A549 (cell line): ENCODE data around the gene UCHL5.

Experiments
- BHLHE40 ChIP-seq: IDR thresholded peaks from 2 replicates; pipeline ENCODE4 v1.6.1; 2012; ENCODE audit warnings: low read depth, low read length, inconsistent platforms
- CBX8 ChIP-seq: fragments of 200-600 bp; sonication (generic); IDR thresholded peaks from 2 replicates; pipeline ENCODE4 v1.6.1; 2016
- CHD2 ChIP-seq: fragments of 150-350 bp; IDR thresholded peaks from 2 replicates; pipeline ENCODE4 v1.6.1; 2014; ENCODE audit warnings: low read length; ENCODE audit not compliant: partially characterized antibody
- FOSL2 ChIP-seq, 2 experiments: fragments of 450-650 bp in 1 of 2; fragments of >200 bp in 1 of 2; sonication (Bioruptor Twin) in 1 of 2; formaldehyde crosslinking; IDR thresholded peaks; 2 replicates each; pipeline versions ENCODE4 v1.5.0 to v1.6.1; 2016 to 2020; ENCODE audit warnings: mild to moderate bottlenecking in 1 of 2, moderate library complexity in 1 of 2
- KDM5A ChIP-seq: fragments of 200-600 bp; sonication (generic); IDR thresholded peaks from 2 replicates; pipeline ENCODE4 v1.6.1; 2016; ENCODE audit warnings: antibody characterized with exemption, mild to moderate bottlenecking
- NPAS2 ChIP-seq: fragments of 250-450 bp; sonication (Bioruptor Pico); IDR thresholded peaks from 2 replicates; pipeline ENCODE4 v1.8.0; 2022; ENCODE audit warnings: mild to moderate bottlenecking, moderate library complexity, borderline replicate concordance
- POLR2A ChIP-seq: IDR thresholded peaks from 2 replicates; pipeline ENCODE4 v1.6.1; 2012; ENCODE audit warnings: mild to moderate bottlenecking, low read length
- RAD21 ChIP-seq, 2 experiments: fragments of >200 bp in 1 of 2; sonication (Bioruptor Twin) in 1 of 2; formaldehyde crosslinking in 1 of 2; IDR thresholded peaks in 1 of 2; conservative IDR thresholded peaks in 1 of 2; 2 replicates in 1 of 2; 3 replicates in 1 of 2; pipeline ENCODE4 v1.6.1; 2012 to 2018; ENCODE audit warnings: inconsistent platforms in 1 of 2
- RCOR1 ChIP-seq: fragments of 150-350 bp; IDR thresholded peaks from 2 replicates; pipeline ENCODE4 v1.6.1; 2014; ENCODE audit warnings: antibody characterized with exemption, low read length, low read depth
- RFX5 ChIP-seq: fragments of 450-650 bp; IDR thresholded peaks from 2 replicates; pipeline ENCODE4 v1.7.1; 2014; ENCODE audit warnings: antibody characterized with exemption, mild to moderate bottlenecking, moderate library complexity
- TF ChIP-seq, protein P1 (sequence below): fragments of >200 bp; sonication (Bioruptor Twin); formaldehyde crosslinking; IDR thresholded peaks from 3 replicates; pipeline ENCODE4 v1.5.1; 2016
- TF ChIP-seq, protein P2 (sequence below): fragments of 250-450 bp; sonication (Bioruptor Pico); IDR thresholded peaks from 2 replicates; pipeline ENCODE4 v1.5.0; 2021; ENCODE audit warnings: mild to moderate bottlenecking, moderate library complexity, borderline replicate concordance
- TF ChIP-seq, protein P3 (sequence below): fragments of 200-600 bp; sonication (generic); IDR thresholded peaks from 2 replicates; pipeline ENCODE4 v1.6.1; 2016; ENCODE audit warnings: antibody characterized with exemption, mild to moderate bottlenecking, moderate library complexity
- TF ChIP-seq, protein P4 (sequence below): IDR thresholded peaks from 2 replicates; pipeline ENCODE4 v1.6.1; 2012

- TF ChIP-seq, protein P1, sequence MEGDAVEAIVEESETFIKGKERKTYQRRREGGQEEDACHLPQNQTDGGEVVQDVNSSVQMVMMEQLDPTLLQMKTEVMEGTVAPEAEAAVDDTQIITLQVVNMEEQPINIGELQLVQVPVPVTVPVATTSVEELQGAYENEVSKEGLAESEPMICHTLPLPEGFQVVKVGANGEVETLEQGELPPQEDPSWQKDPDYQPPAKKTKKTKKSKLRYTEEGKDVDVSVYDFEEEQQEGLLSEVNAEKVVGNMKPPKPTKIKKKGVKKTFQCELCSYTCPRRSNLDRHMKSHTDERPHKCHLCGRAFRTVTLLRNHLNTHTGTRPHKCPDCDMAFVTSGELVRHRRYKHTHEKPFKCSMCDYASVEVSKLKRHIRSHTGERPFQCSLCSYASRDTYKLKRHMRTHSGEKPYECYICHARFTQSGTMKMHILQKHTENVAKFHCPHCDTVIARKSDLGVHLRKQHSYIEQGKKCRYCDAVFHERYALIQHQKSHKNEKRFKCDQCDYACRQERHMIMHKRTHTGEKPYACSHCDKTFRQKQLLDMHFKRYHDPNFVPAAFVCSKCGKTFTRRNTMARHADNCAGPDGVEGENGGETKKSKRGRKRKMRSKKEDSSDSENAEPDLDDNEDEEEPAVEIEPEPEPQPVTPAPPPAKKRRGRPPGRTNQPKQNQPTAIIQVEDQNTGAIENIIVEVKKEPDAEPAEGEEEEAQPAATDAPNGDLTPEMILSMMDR: no peak
- TF ChIP-seq CBX8 (no peak), BHLHE40 (no peak), POLR2A (no peak), NPAS2 (CRISPR knock-in tag) (no peak), RFX5 (no peak), CHD2 (no peak), RCOR1 (no peak), KDM5A (no peak), FOSL2 (IDR thresholded peaks at IDR 0.05) (no peak), FOSL2 (CRISPR knock-in tag; IDR thresholded peaks at IDR 0.05) (no peak), RAD21 (conservative IDR thresholded peaks at IDR 0.05 in 1 of 2, IDR thresholded peaks at IDR 0.05 in 1 of 2) (no peak)
- TF ChIP-seq, protein P2, sequence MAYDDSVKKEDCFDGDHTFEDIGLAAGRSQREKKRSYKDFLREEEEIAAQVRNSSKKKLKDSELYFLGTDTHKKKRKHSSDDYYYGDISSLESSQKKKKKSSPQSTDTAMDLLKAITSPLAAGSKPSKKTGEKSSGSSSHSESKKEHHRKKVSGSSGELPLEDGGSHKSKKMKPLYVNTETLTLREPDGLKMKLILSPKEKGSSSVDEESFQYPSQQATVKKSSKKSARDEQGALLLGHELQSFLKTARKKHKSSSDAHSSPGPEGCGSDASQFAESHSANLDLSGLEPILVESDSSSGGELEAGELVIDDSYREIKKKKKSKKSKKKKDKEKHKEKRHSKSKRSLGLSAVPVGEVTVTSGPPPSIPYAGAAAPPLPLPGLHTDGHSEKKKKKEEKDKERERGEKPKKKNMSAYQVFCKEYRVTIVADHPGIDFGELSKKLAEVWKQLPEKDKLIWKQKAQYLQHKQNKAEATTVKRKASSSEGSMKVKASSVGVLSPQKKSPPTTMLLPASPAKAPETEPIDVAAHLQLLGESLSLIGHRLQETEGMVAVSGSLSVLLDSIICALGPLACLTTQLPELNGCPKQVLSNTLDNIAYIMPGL (CRISPR knock-in tag): no peak
- TF ChIP-seq, protein P3, sequence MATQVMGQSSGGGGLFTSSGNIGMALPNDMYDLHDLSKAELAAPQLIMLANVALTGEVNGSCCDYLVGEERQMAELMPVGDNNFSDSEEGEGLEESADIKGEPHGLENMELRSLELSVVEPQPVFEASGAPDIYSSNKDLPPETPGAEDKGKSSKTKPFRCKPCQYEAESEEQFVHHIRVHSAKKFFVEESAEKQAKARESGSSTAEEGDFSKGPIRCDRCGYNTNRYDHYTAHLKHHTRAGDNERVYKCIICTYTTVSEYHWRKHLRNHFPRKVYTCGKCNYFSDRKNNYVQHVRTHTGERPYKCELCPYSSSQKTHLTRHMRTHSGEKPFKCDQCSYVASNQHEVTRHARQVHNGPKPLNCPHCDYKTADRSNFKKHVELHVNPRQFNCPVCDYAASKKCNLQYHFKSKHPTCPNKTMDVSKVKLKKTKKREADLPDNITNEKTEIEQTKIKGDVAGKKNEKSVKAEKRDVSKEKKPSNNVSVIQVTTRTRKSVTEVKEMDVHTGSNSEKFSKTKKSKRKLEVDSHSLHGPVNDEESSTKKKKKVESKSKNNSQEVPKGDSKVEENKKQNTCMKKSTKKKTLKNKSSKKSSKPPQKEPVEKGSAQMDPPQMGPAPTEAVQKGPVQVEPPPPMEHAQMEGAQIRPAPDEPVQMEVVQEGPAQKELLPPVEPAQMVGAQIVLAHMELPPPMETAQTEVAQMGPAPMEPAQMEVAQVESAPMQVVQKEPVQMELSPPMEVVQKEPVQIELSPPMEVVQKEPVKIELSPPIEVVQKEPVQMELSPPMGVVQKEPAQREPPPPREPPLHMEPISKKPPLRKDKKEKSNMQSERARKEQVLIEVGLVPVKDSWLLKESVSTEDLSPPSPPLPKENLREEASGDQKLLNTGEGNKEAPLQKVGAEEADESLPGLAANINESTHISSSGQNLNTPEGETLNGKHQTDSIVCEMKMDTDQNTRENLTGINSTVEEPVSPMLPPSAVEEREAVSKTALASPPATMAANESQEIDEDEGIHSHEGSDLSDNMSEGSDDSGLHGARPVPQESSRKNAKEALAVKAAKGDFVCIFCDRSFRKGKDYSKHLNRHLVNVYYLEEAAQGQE: no peak
- TF ChIP-seq, protein P4, sequence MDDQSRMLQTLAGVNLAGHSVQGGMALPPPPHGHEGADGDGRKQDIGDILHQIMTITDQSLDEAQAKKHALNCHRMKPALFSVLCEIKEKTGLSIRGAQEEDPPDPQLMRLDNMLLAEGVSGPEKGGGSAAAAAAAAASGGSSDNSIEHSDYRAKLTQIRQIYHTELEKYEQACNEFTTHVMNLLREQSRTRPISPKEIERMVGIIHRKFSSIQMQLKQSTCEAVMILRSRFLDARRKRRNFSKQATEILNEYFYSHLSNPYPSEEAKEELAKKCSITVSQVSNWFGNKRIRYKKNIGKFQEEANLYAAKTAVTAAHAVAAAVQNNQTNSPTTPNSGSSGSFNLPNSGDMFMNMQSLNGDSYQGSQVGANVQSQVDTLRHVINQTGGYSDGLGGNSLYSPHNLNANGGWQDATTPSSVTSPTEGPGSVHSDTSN: no peak
Observed at GRCh38 chr1:193011406-193011805, 47.8 kb downstream of the UCHL5 start.
